Measurements from ENCODE around the gene HLF. TPM values are rescaled to one million over a fixed set of nuclear protein-coding genes. Genes with fewer than 3 reads are reported as not detected.

The HLF gene
- total and polyA plus RNA-seq, 4 donors = 8.0 to 59.3 (median 24.6) TPM

GRCh38 chr17:55342800-55343585, 78.2 kb downstream of the HLF start:
- 94% methylated on average over 6 of the region's 6 CpGs for WGBS
- H3K4me1 ChIP-seq (ENCODE audit: control insufficient read depth in 4 of 4, insufficient read depth in 4 of 4, low read length in 3 of 4) = no peaks in the 10 kb centered on the region
- no peak overlapping the region for H3K27ac ChIP-seq (ENCODE audit: low read depth in 1 of 2, low read length in 2 of 2)
- H3K4me3 ChIP-seq (ENCODE audit: low read depth in 1 of 3, low read length in 3 of 3) = no peak overlapping the region
- no peaks in the 10 kb centered on the region for H3K9me3 ChIP-seq (ENCODE audit: control insufficient read depth in 4 of 4, low read length in 3 of 4)
- TF ChIP-seq ATF3 (IDR thresholded peaks at IDR 0.05) (no peak), YY1 (IDR thresholded peaks at IDR 0.05) (no peak), ZBTB33 (IDR thresholded peaks at IDR 0.05) (no peak), RAD21 (IDR thresholded peaks at IDR 0.05) (no peak), TAF1 (conservative IDR thresholded peaks at IDR 0.05) (no peak), FOXA2 (IDR thresholded peaks at IDR 0.05) (no peak), EGR1 (IDR thresholded peaks at IDR 0.05; ENCODE audit: low read depth in 2 of 2) (no peak), CTCF (IDR thresholded peaks at IDR 0.05; ENCODE audit: low read depth, low read length, missing input control) (no peak), NR2F2 (IDR thresholded peaks at IDR 0.05) (no peak), RXRA (IDR thresholded peaks at IDR 0.05) (no peak)
- no peaks in the 10 kb centered on the region for H3K36me3 ChIP-seq (ENCODE audit: control insufficient read depth in 4 of 4, insufficient read depth in 3 of 4, low read depth in 1 of 4, low read length in 3 of 4)
- no peak overlapping the region for H3K9ac ChIP-seq (ENCODE audit: low read depth in 1 of 2, low read length in 2 of 2)
- DNase-seq (ENCODE audit: low spot score) = no peak
- no peaks in the 10 kb centered on the region for H3K27me3 ChIP-seq (ENCODE audit: control insufficient read depth in 4 of 4, insufficient read depth in 4 of 4, low read length in 3 of 4)

- Histone ChIP-seq H3K9ac (ENCODE audit: low read depth in 1 of 2, low read length in 2 of 2) (no peak overlapping the region), H3K4me1 (ENCODE audit: control insufficient read depth in 4 of 4, insufficient read depth in 4 of 4, low read length in 3 of 4) (peaks cover 0 to 7% (median 2%) of the 10 kb centered on the region in 4 donors), H3K9me3 (ENCODE audit: control insufficient read depth in 4 of 4, low read length in 3 of 4) (no peaks in the 10 kb centered on the region), H3K36me3 (ENCODE audit: control insufficient read depth in 4 of 4, insufficient read depth in 3 of 4, low read depth in 1 of 4, low read length in 3 of 4) (no peaks in the 10 kb centered on the region), H3K4me3 (ENCODE audit: low read depth in 1 of 3, low read length in 3 of 3) (no peak overlapping the region), H3K27me3 (ENCODE audit: control insufficient read depth in 4 of 4, insufficient read depth in 4 of 4, low read length in 3 of 4) (no peaks in the 10 kb centered on the region), H3K27ac (ENCODE audit: low read depth in 1 of 2, low read length in 2 of 2) (no peak overlapping the region)
- no peak for DNase-seq (ENCODE audit: low spot score)
- WGBS = 89% methylated on average over 4 of the region's 4 CpGs
- TF ChIP-seq YY1 (IDR thresholded peaks at IDR 0.05) (no peak), EGR1 (IDR thresholded peaks at IDR 0.05; ENCODE audit: low read depth in 2 of 2) (no peak), MAX (IDR thresholded peaks at IDR 0.05) (no peak)
Observed at GRCh38 chr17:55343900-55344513, 79.2 kb downstream of the HLF start.

GRCh38 chr17:55344514-55344997, 79.8 kb downstream of the HLF start:
- Histone ChIP-seq H3K9ac (ENCODE audit: low read depth in 1 of 2, low read length in 2 of 2) (no peak overlapping the region), H3K9me3 (ENCODE audit: control insufficient read depth in 4 of 4, low read length in 3 of 4) (no peaks in the 10 kb centered on the region), H3K36me3 (ENCODE audit: control insufficient read depth in 4 of 4, insufficient read depth in 3 of 4, low read depth in 1 of 4, low read length in 3 of 4) (no peaks in the 10 kb centered on the region), H3K4me3 (ENCODE audit: low read depth in 1 of 3, low read length in 3 of 3) (no peak overlapping the region), H3K4me1 (ENCODE audit: control insufficient read depth in 4 of 4, insufficient read depth in 4 of 4, low read length in 3 of 4) (peaks cover 0 to 7% (median 2%) of the 10 kb centered on the region in 4 donors), H3K27ac (ENCODE audit: low read depth in 1 of 2, low read length in 2 of 2) (no peak overlapping the region), H3K27me3 (ENCODE audit: control insufficient read depth in 4 of 4, insufficient read depth in 4 of 4, low read length in 3 of 4) (no peaks in the 10 kb centered on the region)
- no peak for DNase-seq (ENCODE audit: low spot score)
- WGBS = 95% methylated on average over 3 of the region's 3 CpGs
- TF ChIP-seq RXRA (IDR thresholded peaks at IDR 0.05) = no peak
- TF ChIP-seq EGR1 (IDR thresholded peaks at IDR 0.05; ENCODE audit: low read depth in 2 of 2) = no peak
- TF ChIP-seq YY1 (IDR thresholded peaks at IDR 0.05) = no peak
- TF ChIP-seq TAF1 (conservative IDR thresholded peaks at IDR 0.05) = no peak
- TF ChIP-seq REST (IDR thresholded peaks at IDR 0.05) = no peak
- no peak for TF ChIP-seq CTCF (IDR thresholded peaks at IDR 0.05; ENCODE audit: low read depth, low read length, missing input control)
- TF ChIP-seq NR2F2 (IDR thresholded peaks at IDR 0.05) = no peak
- no peak for TF ChIP-seq GABPA (IDR thresholded peaks at IDR 0.05 in 1 of 2, conservative IDR thresholded peaks at IDR 0.05 in 1 of 2)
- no peak for TF ChIP-seq HNF4G (IDR thresholded peaks at IDR 0.05)
- TF ChIP-seq FOXA2 (IDR thresholded peaks at IDR 0.05) = no peak

Measured in liver (tissue), 9 donors.